Prostate gland (tissue), 2 donors: ENCODE results near the gene ATP2C2.

Experiments used
- CTCF ChIP-seq, 4 experiments: fragments of 200-600 bp in 2 of 4; fragments of 450-650 bp in 2 of 4; sonication (generic) in 2 of 4; IDR thresholded peaks; 1 replicate in 3 of 4; 2 replicates in 1 of 4; pipeline ENCODE4 v1.5.1; 2016 to 2019; ENCODE audit warnings: antibody characterized with exemption in 4 of 4, mild to moderate bottlenecking in 2 of 4, moderate library complexity in 2 of 4
- POLR2AphosphoS5 ChIP-seq: sonication (generic); formaldehyde crosslinking; IDR thresholded peaks from one replicate; pipeline ENCODE4 v1.6.1; 2017; ENCODE audit warnings: antibody characterized with exemption

GRCh38 chr16:84505249-84506187 is 137.2 kb downstream of the ATP2C2 start:
- TF ChIP-seq CTCF (IDR thresholded peaks at IDR 0.05) (no peak), POLR2AphosphoS5 (no peak)
